Amniotic stem cell (primary cell): ENCODE measurements around the gene CFH.
"Not testable (repeated sequence)": the region's sequence is repeated elsewhere in the genome, so short reads cannot be mapped to it uniquely, and the experiment has no call there.

Experiments
- DNase-seq: peaks from one replicate; lab custom pipeline; 2025; lab: John Stamatoyannopoulos, UW

CFH gene

GRCh38 chr1:196667131-196667530 lies 15.3 kb downstream of the CFH start:
- DNase-seq, result no peak

GRCh38 chr1:196669051-196669450 lies 17.2 kb downstream of the CFH start:
- no peak for DNase-seq

- no peak for DNase-seq
These were observed 17.9 kb downstream of the CFH start for GRCh38 chr1:196669693-196670092.

GRCh38 chr1:196674908-196675307 lies 23.1 kb downstream of the CFH start:
- no peak for DNase-seq

- no peak for DNase-seq
These were observed 26.1 kb downstream of the CFH start for GRCh38 chr1:196677781-196678509.

GRCh38 chr1:196678510-196678884 lies 26.7 kb downstream of the CFH start:
- DNase-seq, result no peak

- no peak for DNase-seq
These were observed 28.3 kb downstream of the CFH start for GRCh38 chr1:196680107-196680506.

- no peak for DNase-seq
These were observed 32.6 kb downstream of the CFH start for GRCh38 chr1:196684476-196684875.

GRCh38 chr1:196685506-196685905 lies 33.7 kb downstream of the CFH start:
- no peak for DNase-seq

GRCh38 chr1:196689001-196689400 lies 37.2 kb downstream of the CFH start:
- DNase-seq, result no peak

- no peak for DNase-seq
These were observed 38.7 kb downstream of the CFH start for GRCh38 chr1:196690582-196690981.

- DNase-seq, result no peak
These were observed 47.1 kb downstream of the CFH start for GRCh38 chr1:196698993-196699392.

GRCh38 chr1:196701144-196701543 lies 49.3 kb downstream of the CFH start:
- DNase-seq, result no peak

- DNase-seq, result not testable (repeated sequence)
These were observed 58.0 kb downstream of the CFH start for GRCh38 chr1:196709892-196710291.

- DNase-seq, result no peak
These were observed 66.0 kb downstream of the CFH start for GRCh38 chr1:196717868-196718267.

- DNase-seq, result no peak
These were observed 71.7 kb downstream of the CFH start for GRCh38 chr1:196723325-196724185.

- DNase-seq, result no peak
These were observed 80.7 kb downstream of the CFH start for GRCh38 chr1:196732526-196732925.

- no peak for DNase-seq
These were observed 81.5 kb downstream of the CFH start for GRCh38 chr1:196733091-196733970.

GRCh38 chr1:196734006-196734405 lies 82.2 kb downstream of the CFH start:
- DNase-seq, result no peak

GRCh38 chr1:196734460-196734859 lies 82.6 kb downstream of the CFH start:
- DNase-seq, result no peak

GRCh38 chr1:196738730-196739129 lies 86.9 kb downstream of the CFH start:
- no peak for DNase-seq

GRCh38 chr1:196743244-196743643 lies 91.4 kb downstream of the CFH start:
- peak; percentile 27 for DNase-seq
